Measurements from ENCODE around the gene OPHN1.

- no peak for TF ChIP-seq POLR2A (IDR thresholded peaks at IDR 0.05)
- TF ChIP-seq, protein P1, sequence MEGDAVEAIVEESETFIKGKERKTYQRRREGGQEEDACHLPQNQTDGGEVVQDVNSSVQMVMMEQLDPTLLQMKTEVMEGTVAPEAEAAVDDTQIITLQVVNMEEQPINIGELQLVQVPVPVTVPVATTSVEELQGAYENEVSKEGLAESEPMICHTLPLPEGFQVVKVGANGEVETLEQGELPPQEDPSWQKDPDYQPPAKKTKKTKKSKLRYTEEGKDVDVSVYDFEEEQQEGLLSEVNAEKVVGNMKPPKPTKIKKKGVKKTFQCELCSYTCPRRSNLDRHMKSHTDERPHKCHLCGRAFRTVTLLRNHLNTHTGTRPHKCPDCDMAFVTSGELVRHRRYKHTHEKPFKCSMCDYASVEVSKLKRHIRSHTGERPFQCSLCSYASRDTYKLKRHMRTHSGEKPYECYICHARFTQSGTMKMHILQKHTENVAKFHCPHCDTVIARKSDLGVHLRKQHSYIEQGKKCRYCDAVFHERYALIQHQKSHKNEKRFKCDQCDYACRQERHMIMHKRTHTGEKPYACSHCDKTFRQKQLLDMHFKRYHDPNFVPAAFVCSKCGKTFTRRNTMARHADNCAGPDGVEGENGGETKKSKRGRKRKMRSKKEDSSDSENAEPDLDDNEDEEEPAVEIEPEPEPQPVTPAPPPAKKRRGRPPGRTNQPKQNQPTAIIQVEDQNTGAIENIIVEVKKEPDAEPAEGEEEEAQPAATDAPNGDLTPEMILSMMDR (IDR thresholded peaks at IDR 0.05), result no peak
These were observed 317.9 kb downstream of the OPHN1 start for GRCh38 chrX:68115371-68115770.

Data from lower leg skin (tissue), 3 donors.